Neural cell (in vitro differentiated cells): ENCODE results near the gene RBMS3. TPM values are rescaled to one million over a fixed set of nuclear protein-coding genes. Genes with fewer than 3 reads are reported as not detected.

ENCODE experiments used
- H2AFZ ChIP-seq: fragments of 200-600, 300-800 bp; sonication (generic), shearing (Covaris generic); 2 replicates; pipeline ENCODE4 v1.6.0; 2014; ENCODE audit warnings: low read depth, mild to moderate bottlenecking, antibody characterized with exemption, low read length, moderate library complexity
- H3F3A ChIP-seq: fragments of 200-600 bp; shearing (Covaris generic); 2 replicates; pipeline ENCODE4 v1.6.1; 2016; ENCODE audit warnings: mild to moderate bottlenecking, moderate library complexity, mixed read lengths, antibody characterized with exemption, low read length; ENCODE audit not compliant: insufficient read depth, poor library complexity, severe bottlenecking
- H3K27ac ChIP-seq: fragments of 200-600, 300-800 bp; sonication (generic), shearing (Covaris generic); 2 replicates; pipeline ENCODE4 v1.5.1; 2014; ENCODE audit warnings: mild to moderate bottlenecking, low read length, moderate library complexity
- H3K27me3 ChIP-seq: fragments of 300-800, 200-600 bp; sonication (generic), shearing (Covaris generic); 2 replicates; pipeline ENCODE4 v1.6.0; 2014; ENCODE audit warnings: mild to moderate bottlenecking, low read depth, low read length, moderate library complexity; ENCODE audit not compliant: insufficient read depth
- H3K36me3 ChIP-seq: fragments of 300-800, 200-600 bp; sonication (generic), shearing (Covaris generic); 2 replicates; pipeline ENCODE4 v1.5.1; 2014; ENCODE audit warnings: mild to moderate bottlenecking, antibody characterized with exemption, low read length, moderate library complexity; ENCODE audit not compliant: insufficient read depth
- H3K4me2 ChIP-seq: fragments of 300-800, 200-600 bp; sonication (generic), shearing (Covaris generic); 2 replicates; pipeline ENCODE4 v1.6.0; 2014; ENCODE audit warnings: mild to moderate bottlenecking, low read length
- H3K4me3 ChIP-seq: fragments of 300-800, 200-600 bp; sonication (generic), shearing (Covaris generic); 2 replicates; pipeline ENCODE4 v1.5.1; 2014; ENCODE audit warnings: mild to moderate bottlenecking, low read length, moderate library complexity
- H3K79me2 ChIP-seq: fragments of 200-600 bp; shearing (Covaris generic); replicated peaks from 2 replicates; pipeline ENCODE4 v1.6.0; 2014; ENCODE audit warnings: mild to moderate bottlenecking, low read length, moderate library complexity; ENCODE audit not compliant: insufficient read depth
- H3K9ac ChIP-seq: fragments of 300-800, 200-600 bp; sonication (generic), shearing (Covaris generic); 2 replicates; pipeline ENCODE4 v1.6.1; 2016; ENCODE audit warnings: mild to moderate bottlenecking, low read length, mixed read lengths
- H3K9me2 ChIP-seq: fragments of 200-600 bp; shearing (Covaris generic); 2 replicates; pipeline ENCODE4 v1.6.1; 2016; ENCODE audit warnings: mild to moderate bottlenecking, low read length, mixed read lengths; ENCODE audit not compliant: insufficient read depth
- H3K9me3 ChIP-seq: fragments of 200-600, 300-800 bp; sonication (generic), shearing (Covaris generic); 2 replicates; pipeline ENCODE4 v1.6.1; 2016; ENCODE audit warnings: mild to moderate bottlenecking, mixed run types, low read length, moderate library complexity, mixed read lengths
- H4K20me1 ChIP-seq: fragments of 200-600 bp; shearing (Covaris generic); 2 replicates; pipeline ENCODE4 v1.6.1; 2016; ENCODE audit warnings: mild to moderate bottlenecking, mixed run types; ENCODE audit not compliant: insufficient read depth
- CTCF ChIP-seq: fragments of 450-650 bp; IDR thresholded peaks from 2 replicates; pipeline ENCODE4 v1.5.1; 2014; ENCODE audit warnings: antibody characterized with exemption, mild to moderate bottlenecking, moderate library complexity; ENCODE audit not compliant: poor library complexity, severe bottlenecking
- EP300 ChIP-seq: fragments of 450-650 bp; conservative IDR thresholded peaks from 2 replicates; pipeline ENCODE4 v1.6.1; 2014; ENCODE audit warnings: antibody characterized with exemption, mild to moderate bottlenecking, moderate library complexity; ENCODE audit not compliant: poor library complexity, severe bottlenecking
- EZH2 ChIP-seq: fragments of 200-600, 300-800 bp; shearing (Covaris generic), sonication (generic); IDR thresholded peaks from 2 replicates; pipeline ENCODE4 v1.6.1; 2014; ENCODE audit warnings: antibody characterized with exemption, low read length, borderline replicate concordance, mild to moderate bottlenecking; ENCODE audit not compliant: insufficient read depth, poor library complexity, severe bottlenecking
- MXI1 ChIP-seq: fragments of 450-650 bp; conservative IDR thresholded peaks from 2 replicates; pipeline ENCODE4 v1.6.1; 2014; ENCODE audit warnings: antibody characterized with exemption, mild to moderate bottlenecking; ENCODE audit not compliant: poor library complexity, severe bottlenecking
- POLR2AphosphoS5 ChIP-seq: IDR thresholded peaks from 2 replicates; pipeline ENCODE4 v1.6.1; 2012
- RAD21 ChIP-seq: fragments of 450-650 bp; conservative IDR thresholded peaks from 2 replicates; pipeline ENCODE4 v1.6.1; 2014; ENCODE audit warnings: antibody characterized with exemption, mild to moderate bottlenecking, moderate library complexity
- REST ChIP-seq: IDR thresholded peaks from 2 replicates; pipeline ENCODE4 v1.6.1; 2012; ENCODE audit warnings: borderline replicate concordance
- SMC3 ChIP-seq: fragments of 450-650 bp; conservative IDR thresholded peaks from 2 replicates; pipeline ENCODE4 v1.6.1; 2014; ENCODE audit warnings: antibody characterized with exemption, mild to moderate bottlenecking, moderate library complexity; ENCODE audit not compliant: poor library complexity
- TAF1 ChIP-seq: IDR thresholded peaks from 2 replicates; pipeline ENCODE4 v1.6.1; 2012; ENCODE audit warnings: low read depth
- polyA plus RNA-seq: library from polyadenylated mRNA; depleted of rRNA; stranded (reverse); fragments of >200 nt; gene quantifications from 2 replicates; pipeline ENCODE4 v1.2.3, GENCODE V29; 2014

Gene RBMS3
- polyA plus RNA-seq, 1 donor from 2014 or later = 0.53 TPM

GRCh38 chr3:29454161-29454611, 173.3 kb downstream of the RBMS3 start:
- Histone ChIP-seq H3K4me3 (no peak overlapping the region), H3K9me2 (no peaks in the 10 kb centered on the region), H4K20me1 (no peaks in the 10 kb centered on the region), H3K79me2 (no peaks in the 10 kb centered on the region), H3F3A (no peaks in the 10 kb centered on the region), H3K9me3 (no peaks in the 10 kb centered on the region), H3K9ac (no peak overlapping the region), H3K4me2 (no peak overlapping the region), H2AFZ (no peak overlapping the region), H3K27me3 (no peaks in the 10 kb centered on the region), H3K36me3 (no peaks in the 10 kb centered on the region), H3K27ac (no peak overlapping the region)
- TF ChIP-seq MXI1 (no peak), REST (no peak), EP300 (no peak), SMC3 (no peak), RAD21 (no peak), POLR2AphosphoS5 (no peak), TAF1 (no peak), CTCF (no peak), EZH2 (no peak)

DNA sequence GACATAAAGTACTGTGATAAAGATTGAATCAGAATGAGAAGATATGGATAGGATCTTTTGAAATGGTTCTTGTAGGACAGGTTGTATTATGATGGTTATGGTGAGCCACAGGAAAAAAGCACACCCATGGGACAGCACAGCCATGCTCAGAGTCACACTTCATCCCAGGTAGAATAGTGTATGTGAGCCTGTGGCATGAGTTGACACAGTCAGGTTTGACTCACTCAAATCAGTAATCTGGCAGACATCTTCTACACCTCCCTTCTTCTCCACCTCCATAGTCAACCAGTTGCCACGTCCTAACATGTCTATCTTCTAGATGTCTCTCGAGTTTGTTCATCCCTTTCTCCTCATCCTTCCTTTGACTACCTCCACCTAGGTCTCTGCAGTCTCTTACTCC, 176.0 kb downstream of the RBMS3 start:
- Histone ChIP-seq H3K9me2 (no peaks in the 10 kb centered on the region), H2AFZ (no peak overlapping the region), H3K9me3 (no peaks in the 10 kb centered on the region), H3K27me3 (no peaks in the 10 kb centered on the region), H4K20me1 (no peaks in the 10 kb centered on the region), H3K4me2 (no peak overlapping the region), H3K79me2 (no peaks in the 10 kb centered on the region), H3K27ac (no peak overlapping the region), H3K4me3 (no peak overlapping the region), H3F3A (no peaks in the 10 kb centered on the region), H3K9ac (no peak overlapping the region), H3K36me3 (no peaks in the 10 kb centered on the region)
- TF ChIP-seq EZH2 (no peak), RAD21 (no peak), MXI1 (no peak), REST (no peak), EP300 (no peak), SMC3 (no peak), CTCF (no peak), TAF1 (no peak), POLR2AphosphoS5 (no peak)
